Natural killer cell treated with Interleukin-12 subunit alpha and Interleukin-12 subunit beta and Interleukin-15 and Interleukin-18, amount 100 ng/mL, for 72 hours (primary cell): ENCODE results near the gene DNAJC8. TPM values are rescaled to one million over a fixed set of nuclear protein-coding genes. Genes with fewer than 3 reads are reported as not detected.
A peak's percentile ranks its signal among the peaks of the same experiment; 100 is the strongest.

Source experiments
- ATAC-seq, 2 donors: fragments of 150-1000 bp; cut with Tn5 transposase in 1 of 2; sonication (Bioruptor Pico), chemical (Tn5 transposase) in 1 of 2; 2 replicates each; pipeline ENCODE4 v1.10.0; 2021
- DNase-seq: peaks from one replicate; pipeline ENCODE4 v3.0.0; 2022; ENCODE audit warnings: low spot score
- H3K27ac Mint-ChIP-seq, 2 donors: 1 replicate in 1 of 2; 2 replicates in 1 of 2; pipeline ENCODE4 v1.8.0; 2022; ENCODE audit warnings: mixed read lengths in 2 of 2, mild to moderate bottlenecking in 1 of 2, moderate library complexity in 1 of 2
- H3K27me3 Mint-ChIP-seq, 2 donors: 1 replicate in 1 of 2; 2 replicates in 1 of 2; pipeline ENCODE4 v1.8.0; 2022; ENCODE audit warnings: mixed read lengths in 2 of 2
- H3K36me3 Mint-ChIP-seq: one replicate; pipeline ENCODE4 v1.8.0; 2022; ENCODE audit warnings: mixed read lengths
- H3K4me1 Mint-ChIP-seq, 2 donors: 1 replicate in 1 of 2; 2 replicates in 1 of 2; pipeline ENCODE4 v1.8.0; 2022; ENCODE audit warnings: low read depth in 2 of 2, mixed read lengths in 2 of 2, mild to moderate bottlenecking in 1 of 2
- H3K4me3 Mint-ChIP-seq: one replicate; pipeline ENCODE4 v1.8.0; 2022; ENCODE audit warnings: mixed read lengths
- H3K9me3 Mint-ChIP-seq: 2 replicates; pipeline ENCODE4 v1.8.0; 2022; ENCODE audit warnings: mixed read lengths
- total RNA-seq, 2 donors: library from RNA; stranded (reverse); gene quantifications; one replicate each; pipeline ENCODE4 v1.2.3, GENCODE V29; 2022

Gene DNAJC8
- total RNA-seq, 2 donors from 2014 or later = 62.8 to 103 TPM

GRCh38 chr1:28205243-28205642 is 27.6 kb downstream of the DNAJC8 start:
- Mint-ChIP-seq H3K4me1 (peaks cover 30 to 37% of the 10 kb centered on the region in 2 donors), H3K27me3 (no peaks in the 10 kb centered on the region), H3K9me3 (no peaks in the 10 kb centered on the region), H3K4me3 (no peak overlapping the region), H3K36me3 (peaks cover 36% of the 10 kb centered on the region), H3K27ac (peak overlapping the region in 1 of 2 donors; percentile 89)
- no peak for ATAC-seq
- DNase-seq = no peak

DNA sequence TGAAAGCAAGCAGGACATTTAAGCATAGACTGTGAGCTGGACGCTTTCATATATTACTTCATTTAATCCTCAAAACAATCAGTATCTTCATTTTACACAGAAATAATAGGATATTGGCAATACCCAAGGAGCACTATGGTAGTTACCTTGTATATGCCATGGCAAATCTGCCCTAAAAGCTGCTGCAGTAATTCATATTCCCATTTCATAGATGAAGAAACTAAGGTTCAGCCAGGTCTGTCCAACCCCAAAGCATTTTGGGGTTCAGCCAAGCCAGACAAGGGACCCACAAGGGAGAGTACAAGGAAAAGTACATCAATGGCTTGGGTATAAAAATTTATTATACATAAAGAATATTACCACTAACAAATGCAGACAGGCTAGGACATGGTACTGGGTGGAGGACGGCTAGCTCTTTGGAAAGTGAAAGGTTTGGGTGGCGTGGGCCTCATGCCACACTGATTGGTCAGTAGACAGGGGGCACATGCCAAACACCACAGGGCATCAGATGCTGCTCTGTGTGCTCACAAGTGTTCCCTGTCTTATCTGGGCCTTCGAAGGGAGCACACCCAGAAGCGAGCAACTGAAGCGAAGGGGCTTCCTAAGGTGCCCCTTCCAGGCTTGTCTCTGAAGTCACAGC is 32.5 kb downstream of the DNAJC8 start:
- no peaks in the 10 kb centered on the region for H3K27me3 Mint-ChIP-seq

GRCh38 chr1:28199328-28200233 is 33.2 kb downstream of the DNAJC8 start:
- Mint-ChIP-seq H3K9me3 (peaks cover 3% of the 10 kb centered on the region), H3K27ac (peak overlapping the region; percentile 93 to 99), H3K4me1 (peaks cover 53 to 57% of the 10 kb centered on the region in 2 donors), H3K36me3 (peaks cover 45% of the 10 kb centered on the region), H3K4me3 (peak overlapping the region; percentile 84), H3K27me3 (no peaks in the 10 kb centered on the region)
- ATAC-seq (peak; percentile 94 to 95), DNase-seq (peak; percentile 91)

More for the DNA sequence above, 32.5 kb downstream of the DNAJC8 start:
- Mint-ChIP-seq H3K9me3 (peaks cover 3% of the 10 kb centered on the region), H3K27ac (peak overlapping the region; percentile 93 to 99), H3K36me3 (peaks cover 45% of the 10 kb centered on the region), H3K4me3 (peak overlapping the region; percentile 84), H3K4me1 (peaks cover 53% of the 10 kb centered on the region in 2 donors)
- ATAC-seq = no peak
- DNase-seq = no peak

DNA sequence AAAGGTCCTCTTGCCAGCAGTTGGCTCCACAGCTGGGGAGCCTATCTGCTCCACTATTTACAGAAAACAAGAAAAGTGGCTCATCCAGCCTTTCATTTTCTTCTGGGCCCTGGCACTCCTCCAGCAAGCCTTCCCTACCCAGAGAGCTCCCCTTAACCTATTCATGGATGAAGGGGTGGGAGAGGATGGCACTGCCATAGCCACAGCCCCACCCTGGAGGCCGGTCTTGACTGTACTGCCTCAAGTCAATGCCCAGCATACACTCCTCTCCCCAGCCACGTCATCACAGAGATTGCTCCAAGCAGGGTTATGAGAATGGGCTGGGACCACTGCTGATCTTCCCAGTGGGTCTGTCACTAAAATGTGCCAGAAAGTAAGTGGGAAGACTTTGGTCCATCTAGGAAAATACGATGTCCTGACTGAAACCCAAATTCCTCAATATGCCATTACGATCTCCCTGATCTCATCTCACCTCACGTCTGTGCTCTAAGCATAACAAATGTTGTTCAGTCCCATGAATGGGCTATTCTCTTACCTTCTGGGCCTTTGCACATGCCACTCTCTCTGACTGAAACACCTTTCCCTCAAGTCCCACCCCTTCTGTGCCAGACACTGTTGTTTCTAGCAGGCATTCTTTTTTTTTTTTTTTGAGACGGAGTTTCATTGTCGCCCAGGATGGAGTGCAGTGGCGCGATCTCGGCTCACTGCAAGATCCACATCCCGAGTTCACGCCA is 35.0 kb downstream of the DNAJC8 start:
- Mint-ChIP-seq H3K9me3 (peaks cover 3% of the 10 kb centered on the region), H3K27me3 (no peaks in the 10 kb centered on the region), H3K36me3 (peaks cover 39% of the 10 kb centered on the region), H3K27ac (peak overlapping the region; percentile 93 to 99), H3K4me3 (peak overlapping the region; percentile 26), H3K4me1 (peaks cover 50 to 52% of the 10 kb centered on the region in 2 donors)
- DNase-seq = no peak
- no peak for ATAC-seq

- Mint-ChIP-seq H3K36me3 (peaks cover 38% of the 10 kb centered on the region), H3K4me1 (peaks cover 51 to 52% of the 10 kb centered on the region in 2 donors), H3K4me3 (peak overlapping the region; percentile 41), H3K27ac (peak overlapping the region; percentile 31 to 86), H3K27me3 (no peaks in the 10 kb centered on the region), H3K9me3 (peaks cover 3% of the 10 kb centered on the region)
- no peak for ATAC-seq
- no peak for DNase-seq
Measured at GRCh38 chr1:28196330-28196729, 36.5 kb downstream of the DNAJC8 start.

- DNase-seq (no peak), ATAC-seq (no peak)
- H3K4me1 Mint-ChIP-seq = peaks cover 45 to 52% of the 10 kb centered on the region in 2 donors
- peaks cover 3% of the 10 kb centered on the region for H3K9me3 Mint-ChIP-seq
- peak overlapping the region in 1 of 2 donors; percentile 86 for H3K27ac Mint-ChIP-seq
- no peaks in the 10 kb centered on the region for H3K27me3 Mint-ChIP-seq
- no peak overlapping the region for H3K4me3 Mint-ChIP-seq
- H3K36me3 Mint-ChIP-seq = peaks cover 33% of the 10 kb centered on the region
Measured at GRCh38 chr1:28195780-28196179, 37.0 kb downstream of the DNAJC8 start.

DNA sequence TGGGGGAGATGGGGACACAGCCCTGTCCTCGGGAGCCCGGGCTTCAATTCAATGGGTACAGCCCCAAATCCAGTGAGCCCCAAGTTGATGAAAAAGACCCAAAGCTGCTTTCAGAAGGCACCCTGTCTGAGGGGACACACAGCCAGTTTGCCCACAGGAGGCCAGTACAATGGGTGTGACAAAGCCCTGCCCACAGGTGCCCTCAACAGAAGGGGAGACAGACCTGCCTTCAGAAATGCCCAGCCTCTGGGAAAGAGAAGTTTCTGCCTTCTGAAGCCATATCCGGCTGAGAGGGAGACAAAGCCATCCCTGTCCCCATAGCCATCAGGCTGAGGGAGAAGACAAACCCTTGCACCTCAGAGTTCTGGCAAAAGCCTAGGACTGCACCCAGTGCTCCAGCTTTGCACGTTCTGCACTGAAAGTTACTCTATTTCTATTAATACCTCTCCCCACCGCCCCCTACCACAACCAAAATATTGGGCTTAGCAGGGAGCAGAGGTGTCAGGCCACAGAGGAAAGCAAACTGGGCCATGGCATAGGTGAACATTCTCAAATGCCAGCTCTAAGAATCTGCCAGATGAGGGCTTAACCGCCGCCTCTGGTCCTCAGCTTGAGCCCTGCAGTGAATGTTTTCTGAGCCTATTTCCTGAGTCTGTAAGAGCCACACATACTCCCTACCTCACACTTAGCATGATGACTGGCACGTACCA is 38.3 kb downstream of the DNAJC8 start:
- Mint-ChIP-seq H3K36me3 (peaks cover 25% of the 10 kb centered on the region), H3K4me1 (peaks cover 34 to 49% of the 10 kb centered on the region in 2 donors), H3K9me3 (peaks cover 3% of the 10 kb centered on the region), H3K4me3 (peak overlapping the region; percentile 47), H3K27me3 (no peaks in the 10 kb centered on the region), H3K27ac (peak overlapping the region; percentile 51 to 86)
- DNase-seq (no peak), ATAC-seq (peak in 1 of 2 donors; percentile 2)

DNA sequence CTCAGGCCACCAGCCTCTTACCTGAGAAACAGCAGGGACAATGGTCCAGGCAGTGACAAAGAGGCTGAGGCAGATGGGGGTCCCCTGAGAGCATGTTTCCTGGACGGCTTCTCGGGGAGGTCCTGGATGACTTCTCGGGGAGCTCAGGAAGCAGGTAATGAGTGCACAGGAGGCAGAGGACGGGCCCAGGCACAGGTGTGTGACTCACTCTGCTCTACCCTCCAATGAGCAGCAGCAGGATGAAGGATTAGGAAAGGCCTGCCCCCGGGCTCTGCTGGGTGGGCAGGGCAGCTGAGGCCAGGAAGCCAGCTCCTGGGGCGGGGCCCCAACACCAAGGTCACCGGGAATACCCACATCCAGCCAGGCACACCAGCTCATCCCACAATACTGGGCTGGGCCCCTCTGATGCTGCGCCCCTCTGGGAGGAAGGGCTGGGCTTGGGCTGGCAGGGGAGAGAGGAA is 39.1 kb downstream of the DNAJC8 start:
- Mint-ChIP-seq H3K4me3 (no peak overlapping the region), H3K27me3 (no peaks in the 10 kb centered on the region), H3K9me3 (no peaks in the 10 kb centered on the region), H3K36me3 (peaks cover 17% of the 10 kb centered on the region), H3K4me1 (peaks cover 27 to 41% of the 10 kb centered on the region in 2 donors), H3K27ac (peak overlapping the region; percentile 0 to 38)
- peak in 1 of 2 donors; percentile 3 for ATAC-seq
- no peak for DNase-seq

DNA sequence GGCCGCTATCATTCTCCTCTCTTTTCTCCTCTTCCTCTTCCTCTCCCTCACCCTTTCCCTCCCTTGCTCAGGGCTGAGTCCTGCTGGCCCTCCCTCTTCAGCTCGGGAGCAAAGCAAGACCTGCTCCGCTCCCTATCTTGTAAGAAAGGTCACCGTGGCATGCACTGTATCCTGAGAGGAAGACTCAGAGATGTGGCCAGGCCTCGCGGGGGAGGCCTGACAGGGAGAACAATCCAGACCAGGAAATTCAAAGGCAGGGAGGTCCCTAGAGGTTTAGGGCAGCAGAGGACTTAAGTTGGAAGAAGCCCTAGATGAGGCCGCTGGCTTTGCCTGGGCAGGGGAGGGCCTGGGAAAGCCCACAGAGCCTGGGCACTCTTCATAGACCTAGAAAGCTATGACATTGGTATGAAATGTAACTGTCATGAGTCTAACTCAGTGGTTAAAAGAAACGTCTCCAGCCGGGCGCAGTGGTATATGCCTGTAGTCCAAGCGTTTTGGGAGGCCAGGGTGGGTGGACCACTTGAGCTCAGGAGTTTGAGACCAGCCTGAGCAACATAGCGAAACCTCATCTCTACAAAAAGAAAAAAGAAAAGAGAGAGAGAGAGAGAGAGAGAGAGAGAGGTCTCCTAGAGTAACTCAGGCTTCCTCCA is 41.7 kb downstream of the DNAJC8 start:
- no peak for DNase-seq
- ATAC-seq = no peak
- peak overlapping the region in 1 of 2 donors; percentile 83 for H3K27ac Mint-ChIP-seq
- H3K27me3 Mint-ChIP-seq = no peaks in the 10 kb centered on the region
- no peaks in the 10 kb centered on the region for H3K9me3 Mint-ChIP-seq
- H3K36me3 Mint-ChIP-seq = peaks cover 7% of the 10 kb centered on the region
- peaks cover 8 to 24% of the 10 kb centered on the region in 2 donors for H3K4me1 Mint-ChIP-seq
- no peak overlapping the region for H3K4me3 Mint-ChIP-seq

DNA sequence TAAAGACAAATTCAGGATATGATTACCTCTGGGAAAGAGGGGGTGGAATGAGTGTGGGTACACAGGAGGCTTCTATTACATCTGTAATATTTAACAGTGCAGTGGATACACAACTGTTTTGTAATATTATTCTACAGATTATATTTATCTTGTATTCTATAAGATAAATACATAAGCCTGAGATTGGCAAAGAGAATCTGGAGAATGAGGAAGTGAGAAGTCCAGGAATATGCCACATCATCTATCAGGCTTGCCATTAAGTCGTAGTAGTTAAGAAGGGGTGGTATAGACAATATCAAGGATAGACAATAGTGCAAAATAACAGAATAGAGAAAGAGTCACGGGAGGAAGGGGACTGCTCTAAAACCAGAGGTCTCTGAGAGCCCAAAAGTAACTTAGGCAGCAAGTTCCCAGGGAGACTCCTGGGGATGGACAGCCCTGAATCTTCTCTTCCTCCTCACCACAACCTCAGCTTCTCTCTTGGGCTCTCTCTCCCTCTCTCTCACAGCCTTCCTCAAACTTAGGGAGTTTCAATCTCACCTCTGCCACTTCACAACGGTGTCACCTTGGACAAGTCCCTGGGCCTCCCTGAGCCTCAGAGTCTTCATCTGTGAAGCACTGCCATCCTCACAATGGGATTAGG is 42.4 kb downstream of the DNAJC8 start:
- H3K27me3 Mint-ChIP-seq = no peaks in the 10 kb centered on the region
- DNase-seq (no peak), ATAC-seq (no peak)
- peaks cover 8 to 24% of the 10 kb centered on the region in 2 donors for H3K4me1 Mint-ChIP-seq
- no peaks in the 10 kb centered on the region for H3K9me3 Mint-ChIP-seq
- peaks cover 7% of the 10 kb centered on the region for H3K36me3 Mint-ChIP-seq
- H3K27ac Mint-ChIP-seq = peak overlapping the region in 1 of 2 donors; percentile 83
- no peak overlapping the region for H3K4me3 Mint-ChIP-seq

GRCh38 chr1:28185071-28185470 is 47.8 kb downstream of the DNAJC8 start:
- no peaks in the 10 kb centered on the region for H3K27me3 Mint-ChIP-seq
- no peak for ATAC-seq
- DNase-seq = no peak
- no peak overlapping the region for H3K4me3 Mint-ChIP-seq
- H3K9me3 Mint-ChIP-seq = no peaks in the 10 kb centered on the region
- peak overlapping the region in 1 of 2 donors; percentile 11 for H3K27ac Mint-ChIP-seq
- H3K36me3 Mint-ChIP-seq = no peaks in the 10 kb centered on the region
- H3K4me1 Mint-ChIP-seq = peaks cover 9 to 12% of the 10 kb centered on the region in 2 donors
